ENCODE data around the gene PLET1.

Gene PLET1

DNA sequence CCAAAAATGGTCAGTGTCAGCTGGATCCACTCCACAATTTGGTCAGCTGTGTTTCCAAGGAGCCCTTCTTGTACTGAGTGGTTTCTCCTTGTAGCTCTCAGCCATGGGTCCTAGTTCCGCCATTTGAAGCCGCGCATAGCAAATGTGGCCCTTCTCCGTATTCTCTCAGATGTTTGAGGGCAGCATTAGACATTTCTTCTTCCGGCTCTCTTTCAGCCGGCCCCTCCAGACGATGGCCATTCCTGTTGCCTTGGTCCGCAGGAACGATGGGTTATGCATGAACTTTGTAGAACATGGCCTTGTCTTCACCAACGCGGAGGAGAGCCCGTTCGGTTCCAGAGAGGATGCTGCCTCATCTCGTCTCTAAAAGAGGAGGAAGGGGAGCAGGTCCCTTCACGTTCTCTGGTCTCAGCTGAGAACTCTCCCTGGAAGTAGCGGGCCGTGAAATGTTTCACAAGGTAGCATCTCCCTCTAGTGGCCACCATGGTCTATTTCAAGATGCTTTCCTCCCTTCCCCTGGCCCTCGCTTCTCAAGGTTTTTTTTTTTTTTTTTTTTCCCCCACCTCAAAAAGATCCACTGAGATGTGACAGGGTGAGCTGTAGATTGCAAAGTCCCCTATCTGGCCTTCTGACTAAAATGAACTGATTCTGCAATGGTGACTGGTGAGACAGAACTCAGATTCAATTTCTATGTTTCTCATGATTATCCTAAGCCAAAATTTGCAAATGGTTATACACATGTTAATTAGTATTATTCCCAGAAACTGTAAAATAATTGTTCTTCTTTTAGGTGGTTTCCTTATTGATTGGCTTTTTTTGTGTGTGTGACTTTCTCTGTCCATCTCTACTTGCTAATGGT, 19.8 kb upstream of the PLET1 start:
- peak; percentile 57 for DNase-seq

- peak; percentile 81 for DNase-seq
These were observed 19.2 kb upstream of the PLET1 start for GRCh38 chr11:112279901-112280267.

DNA sequence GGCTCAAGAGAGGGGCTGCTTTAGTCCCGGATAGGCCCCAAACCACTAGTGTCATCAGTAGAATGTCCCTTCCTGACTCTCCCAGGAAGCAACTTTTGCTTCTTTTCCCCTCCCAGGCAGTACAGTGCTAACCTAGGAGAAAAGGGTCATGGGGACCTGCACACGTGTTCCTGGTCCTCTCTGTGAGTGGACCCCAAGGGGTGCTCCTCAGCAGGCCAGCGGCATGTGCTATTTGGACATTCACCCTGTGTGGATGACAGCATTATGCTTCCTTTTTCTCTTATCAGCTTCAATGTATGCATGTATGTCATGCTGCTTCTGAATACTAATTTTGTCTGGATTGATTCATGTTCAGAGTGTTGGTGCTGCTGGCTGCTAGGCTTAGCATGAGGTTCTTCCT, 18.1 kb upstream of the PLET1 start:
- DNase-seq: no peak

DNA sequence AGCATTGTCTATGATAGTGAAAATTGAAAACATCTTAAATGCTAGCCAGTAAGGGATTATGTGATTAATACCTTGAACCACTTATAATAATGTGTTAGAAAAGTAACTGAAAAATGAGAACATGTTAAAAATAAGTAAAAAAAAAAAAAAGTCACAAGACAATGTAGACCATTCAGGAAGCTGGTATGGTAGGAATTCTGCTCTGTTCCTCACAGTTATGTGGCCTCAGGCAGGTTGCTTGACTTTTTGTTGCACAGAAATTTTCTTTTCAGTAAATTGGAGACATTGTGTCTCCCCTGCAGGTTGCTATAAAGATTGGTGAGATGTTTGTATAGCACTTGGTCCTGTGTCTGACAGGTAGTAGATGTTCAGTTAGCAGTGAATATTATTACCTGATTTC, 17.3 kb upstream of the PLET1 start:
- DNase-seq: no peak

- no peak for DNase-seq
These were observed 16.4 kb upstream of the PLET1 start for GRCh38 chr11:112277029-112277428.

DNA sequence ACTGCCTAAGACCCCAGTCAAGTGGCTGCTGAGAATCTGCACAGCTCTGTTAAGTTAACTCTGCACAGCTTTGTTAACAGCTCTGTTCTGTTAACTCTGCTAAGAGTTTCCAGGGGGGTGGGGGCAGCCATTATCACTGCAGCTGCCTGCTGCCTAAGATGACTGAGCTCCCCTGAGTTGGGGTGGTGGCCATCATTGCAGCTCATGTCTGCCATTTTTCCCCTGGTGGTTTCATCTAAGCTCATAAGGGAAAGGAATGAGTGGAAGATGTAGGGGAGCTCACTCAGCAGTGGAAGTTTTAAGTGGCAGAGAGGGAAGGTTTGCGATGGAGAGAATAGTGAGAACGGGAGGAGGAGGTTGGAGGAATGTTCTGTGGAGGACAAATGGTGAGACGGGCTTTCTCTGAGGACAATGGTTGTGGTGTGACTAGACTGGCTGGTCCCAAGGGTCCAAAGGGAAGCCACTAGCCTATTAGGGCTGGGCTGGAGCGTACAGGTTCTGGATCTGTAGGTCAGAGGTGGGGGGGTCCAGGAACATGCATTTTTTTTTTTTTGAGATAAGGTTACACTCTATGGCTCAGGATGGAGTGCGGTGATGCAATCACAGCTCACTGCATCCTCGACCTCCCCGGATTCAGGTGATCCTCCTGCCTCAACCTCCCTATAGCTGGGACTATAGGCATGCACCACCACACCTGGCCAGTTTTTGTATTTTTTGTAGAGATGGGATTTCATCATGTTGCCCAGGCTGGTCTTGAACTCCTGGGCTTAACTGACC, 13.5 kb upstream of the PLET1 start:
- DNase-seq: no peak

- no peak for DNase-seq
These were observed 12.4 kb upstream of the PLET1 start for GRCh38 chr11:112273066-112273465.

DNA sequence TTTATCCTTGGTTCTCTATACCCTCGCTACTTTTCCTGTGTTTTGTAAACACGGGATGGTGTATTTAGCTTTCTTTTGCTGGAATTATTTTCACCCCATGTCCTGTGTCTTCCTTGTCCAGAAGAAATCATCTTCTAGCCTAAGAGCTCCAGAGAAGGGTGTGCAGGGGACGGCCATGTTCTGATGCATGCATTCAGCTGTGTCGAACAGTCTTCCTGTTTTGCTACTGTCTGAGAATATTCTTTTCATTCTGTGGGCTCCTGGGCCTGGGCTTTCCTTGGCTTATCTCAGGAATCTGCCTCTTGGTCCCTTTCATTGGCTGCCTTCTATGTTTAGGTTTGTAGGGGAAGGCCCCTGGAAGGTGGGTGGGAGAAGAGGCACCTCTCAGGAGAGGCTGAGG, 10.6 kb upstream of the PLET1 start:
- no peak for DNase-seq

DNA sequence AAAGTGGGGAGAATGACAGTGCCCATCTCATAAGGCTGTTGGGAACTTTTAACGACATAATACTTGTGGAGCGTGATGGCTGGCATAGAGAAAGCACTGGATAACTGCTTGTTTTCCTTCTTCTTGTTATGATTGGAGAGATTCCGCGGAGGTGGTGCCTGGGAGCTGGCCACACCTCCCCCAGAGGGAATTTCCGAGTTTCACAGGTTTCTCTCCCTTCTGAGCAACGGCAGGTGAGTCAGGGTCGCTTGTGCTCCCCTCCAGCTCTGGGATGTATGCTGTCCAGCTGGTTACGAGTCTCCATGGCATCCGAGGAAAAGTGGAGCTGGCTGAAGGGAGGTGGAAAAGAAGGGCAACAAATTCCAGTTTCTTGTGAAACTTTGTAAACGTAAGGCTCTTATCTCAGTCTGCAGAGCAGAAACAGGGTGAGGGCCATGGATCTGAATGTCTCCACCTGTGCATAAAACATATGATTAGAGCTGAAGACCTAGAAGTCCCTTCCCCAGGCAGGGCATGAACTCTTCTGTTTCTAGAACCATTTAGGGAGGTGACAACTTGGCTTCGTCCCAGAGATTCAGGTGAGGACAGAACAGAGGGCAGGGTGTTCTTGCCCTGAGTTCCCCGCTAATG, 10.0 kb upstream of the PLET1 start:
- DNase-seq: no peak

- no peak for DNase-seq
These were observed 8.5 kb upstream of the PLET1 start for GRCh38 chr11:112269139-112269538.

GRCh38 chr11:112268406-112268805, 7.7 kb upstream of the PLET1 start:
- DNase-seq: no peak

GRCh38 chr11:112267188-112267591, 6.5 kb upstream of the PLET1 start:
- DNase-seq: no peak

DNA sequence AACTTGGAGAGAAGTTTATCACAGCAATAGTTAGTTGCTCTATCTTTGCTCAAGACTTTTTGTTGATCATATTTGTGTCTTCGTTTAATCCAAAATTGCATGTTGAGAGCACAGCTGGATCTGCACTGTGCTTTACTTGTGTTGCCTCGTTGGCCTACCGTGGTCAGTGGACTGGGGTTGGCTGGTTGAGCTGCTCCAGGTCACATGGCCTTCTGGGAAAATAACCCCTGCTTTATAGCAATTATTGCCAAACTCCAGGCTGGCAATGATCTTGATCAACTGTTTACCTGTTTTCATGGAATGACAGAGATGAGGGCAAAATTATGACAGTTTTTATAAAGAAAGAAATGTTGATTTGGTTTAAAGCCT, 5.7 kb upstream of the PLET1 start:
- no peak for DNase-seq

- no peak for DNase-seq
These were observed 5.2 kb upstream of the PLET1 start for GRCh38 chr11:112265659-112266409.

DNA sequence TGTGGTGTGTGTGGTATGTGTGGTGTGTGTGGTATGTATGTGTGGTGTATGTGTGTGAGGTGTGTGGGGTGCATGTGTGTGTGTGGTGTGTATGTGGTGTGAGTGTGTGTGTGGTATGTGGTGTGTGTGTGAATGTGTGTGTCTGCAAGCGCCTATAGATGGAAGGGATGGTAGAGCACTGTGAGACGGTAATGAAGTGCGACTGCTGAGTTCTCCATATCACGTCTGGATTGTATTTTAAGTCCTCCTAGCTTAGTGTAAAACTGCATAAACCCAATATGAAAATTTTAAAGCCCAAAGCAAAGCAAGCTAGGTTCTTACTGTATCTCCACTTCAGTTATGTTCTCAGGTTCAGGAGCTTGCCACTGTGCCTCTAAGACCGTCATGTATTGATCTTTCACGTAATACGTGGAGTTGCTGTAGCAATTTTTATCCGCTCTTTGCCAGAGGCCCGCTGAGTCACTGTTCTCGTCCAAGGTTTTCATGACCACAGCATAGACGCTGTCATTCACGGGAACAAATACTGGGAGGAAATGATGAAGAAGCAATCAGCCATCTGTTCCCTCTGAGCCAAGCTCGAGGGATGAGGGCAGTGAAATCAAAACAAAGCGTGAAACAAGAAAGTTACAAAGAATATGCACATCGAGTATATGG, 5.5 kb downstream of the PLET1 start:
- DNase-seq: no peak

DNA sequence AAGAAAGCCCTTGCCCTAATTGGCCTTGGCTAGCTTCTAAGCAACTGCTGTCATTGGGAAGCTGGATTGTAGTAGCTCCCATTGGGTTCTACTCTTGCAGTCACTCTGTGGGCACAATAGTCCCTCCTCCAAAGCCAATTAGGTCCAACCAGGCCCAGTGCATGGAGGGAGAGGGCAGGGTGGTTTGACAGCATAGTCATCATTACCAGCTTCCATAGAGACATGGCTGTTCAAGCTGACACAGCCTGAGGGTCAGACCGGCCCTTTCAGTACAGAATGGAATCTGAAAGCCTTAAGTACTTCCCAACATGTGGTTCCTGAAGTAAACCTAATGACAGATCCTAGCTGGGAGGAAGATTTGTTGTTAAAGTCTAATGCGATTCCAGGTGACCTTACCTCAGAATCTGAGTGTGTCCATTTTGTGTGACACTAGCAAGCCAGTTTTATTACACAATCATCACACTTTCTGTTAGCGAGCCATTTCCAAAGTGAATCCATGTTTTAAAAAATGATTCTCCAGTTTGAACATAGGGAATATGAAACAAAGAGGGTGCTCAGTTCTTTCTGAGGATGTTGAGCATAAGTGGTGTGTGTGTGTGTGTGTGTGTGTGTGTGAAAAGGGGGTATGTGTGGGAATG, 6.9 kb downstream of the PLET1 start:
- DNase-seq: no peak

DNA sequence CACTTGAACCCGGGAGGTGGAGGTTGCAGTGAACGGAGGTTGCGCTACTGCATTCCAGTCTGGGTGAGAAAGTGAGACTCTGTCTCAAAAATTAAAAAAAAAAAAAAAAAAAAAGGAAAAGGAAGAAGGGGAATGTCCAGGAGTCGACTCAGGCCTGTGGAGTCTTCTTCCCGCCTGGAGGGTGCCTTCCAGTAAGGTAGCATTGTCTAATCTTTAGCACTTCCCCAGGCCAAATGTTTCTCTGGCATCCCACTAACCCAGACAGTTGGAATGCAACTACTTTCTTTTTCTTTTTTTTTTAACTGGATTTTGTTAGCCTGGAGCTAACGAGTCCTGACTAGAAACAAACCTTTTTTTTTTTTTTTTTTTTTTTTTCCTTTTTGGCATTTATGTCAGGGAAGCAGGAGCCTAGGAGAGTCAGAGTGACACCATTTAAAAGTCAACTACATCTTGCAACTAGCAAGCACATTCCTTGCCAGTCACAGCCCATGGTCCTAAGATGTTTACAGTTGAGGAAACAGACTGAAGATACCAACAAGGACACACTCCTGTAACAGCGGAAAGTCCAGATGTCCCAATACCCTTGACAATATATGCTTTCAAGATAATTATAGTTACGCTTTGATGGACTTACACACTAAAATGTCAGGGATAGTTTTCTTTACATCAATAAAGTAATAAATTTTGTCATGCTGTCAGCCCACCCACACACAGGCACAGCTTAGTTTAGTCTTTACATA, 10.6 kb downstream of the PLET1 start:
- no peak for DNase-seq

DNA sequence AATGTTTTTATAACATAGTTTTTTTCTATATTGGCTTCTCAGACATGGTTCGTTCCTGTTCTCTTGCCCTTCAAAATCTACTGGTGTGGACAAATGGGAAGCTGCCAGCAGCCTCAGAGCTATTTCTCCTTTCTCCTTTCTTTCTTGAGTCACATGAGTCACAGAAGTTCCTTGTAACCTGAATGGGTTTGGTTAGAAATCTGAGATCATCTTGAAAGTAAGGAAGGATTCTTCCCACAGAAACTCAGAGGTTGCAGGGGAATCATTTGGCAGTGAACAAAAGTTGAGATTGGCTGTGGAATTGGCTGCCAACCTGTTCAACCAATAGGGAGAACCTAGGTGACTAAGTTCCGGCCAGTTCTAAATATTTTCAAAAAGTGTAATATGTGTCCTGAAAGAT, 12.5 kb downstream of the PLET1 start:
- DNase-seq: no peak

DNA sequence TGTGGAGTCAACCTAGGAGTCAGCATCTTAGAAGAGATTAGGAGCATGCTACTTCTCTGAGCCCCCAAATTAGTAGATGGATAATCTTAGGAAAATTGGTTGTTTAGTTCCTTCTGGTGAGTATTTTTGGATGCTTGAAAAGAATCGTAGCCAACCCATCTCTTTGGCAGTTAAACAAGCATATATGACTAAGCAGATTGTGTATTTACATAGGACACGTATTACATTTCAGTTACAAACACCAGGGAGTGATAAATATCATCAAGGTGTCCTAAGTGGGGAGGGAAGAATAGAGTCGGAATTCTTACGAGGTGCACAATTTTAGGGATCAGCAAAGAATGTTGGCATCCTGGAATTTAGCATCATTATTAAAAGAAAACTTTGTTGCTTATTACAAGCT, 13.5 kb downstream of the PLET1 start:
- DNase-seq: no peak

DNA sequence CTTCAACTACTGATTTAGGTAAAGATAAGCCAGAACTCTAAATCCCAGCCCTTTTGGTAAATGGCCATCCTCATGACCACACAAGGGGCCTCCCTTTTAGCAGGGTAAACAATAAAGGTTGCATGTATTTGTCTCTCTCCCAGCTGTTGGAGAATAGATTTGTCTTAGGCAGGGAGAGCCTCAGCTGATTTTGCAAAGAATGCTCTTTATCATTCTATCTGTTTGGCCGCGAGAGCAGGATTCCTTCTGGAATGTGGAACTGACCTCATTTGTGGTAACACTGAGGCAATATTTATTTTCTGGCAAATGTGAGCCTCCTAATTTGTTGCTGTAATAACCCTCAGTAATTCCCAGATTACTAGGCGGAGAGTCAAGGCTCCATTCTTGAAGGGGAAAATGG, 19.2 kb downstream of the PLET1 start:
- DNase-seq: no peak

- DNase-seq: no peak
These were observed 22.6 kb downstream of the PLET1 start for GRCh38 chr11:112238041-112238440.

Data from activated CD4-positive, CD25-positive, alpha-beta regulatory T cell treated with anti-CD3 and anti-CD28 coated beads, Interleukin-2, amount 50 U/mL, for 72 hours (primary cell).